Panc1 (cell line): ENCODE data around the gene ALG14. TPM values are rescaled to one million over a fixed set of nuclear protein-coding genes. Genes with fewer than 3 reads are reported as not detected.

Source experiments
- ATAC-seq: fragments of 200-7000 bp; cut with Tn5 transposase; 2 replicates; pipeline ENCODE4 v1.9.1; 2020; ENCODE audit warnings: mild to moderate bottlenecking, moderate library complexity
- BruUV-seq: library from RNA; stranded (reverse); fragments of 400-500 nt; replicated peaks from 2 replicates; lab custom pipeline; 2021; lab: Mats Ljungman, UMichigan
- CTCF ChIA-PET: fragments of 300-600 bp; sonication (Branson Sonifier 250); formaldehyde crosslinking; loops from one replicate; lab custom pipeline; 2022; ENCODE audit warnings: antibody characterized with exemption; lab: Charles Lee
- POLR2A ChIA-PET: fragments of 300-600 bp; sonication (Branson Sonifier 250); formaldehyde crosslinking; loops from one replicate; lab custom pipeline; 2022; ENCODE audit warnings: antibody characterized with exemption; lab: Charles Lee
- DNase-seq: peaks from one replicate; pipeline ENCODE4 v3.0.0-alpha.2; 2010; ENCODE audit warnings: low read depth, low spot score
- H3K27ac ChIP-seq: 2 replicates; pipeline ENCODE4 v1.5.1; 2011; ENCODE audit warnings: mild to moderate bottlenecking, low read length, inconsistent platforms
- H3K27me3 ChIP-seq: fragments of 200-500 bp; sonication (Bioruptor generic); 2 replicates; pipeline ENCODE4 v1.6.0; 2014; ENCODE audit warnings: low read length, inconsistent platforms; ENCODE audit not compliant: control insufficient read depth, insufficient read depth
- H3K36me3 ChIP-seq: fragments of 200-500 bp; sonication (Bioruptor generic); 2 replicates; pipeline ENCODE4 v1.5.1; 2014; ENCODE audit warnings: inconsistent platforms, mild to moderate bottlenecking, low read length, moderate library complexity; ENCODE audit not compliant: control insufficient read depth, insufficient read depth
- H3K4me1 ChIP-seq: 2 replicates; pipeline ENCODE4 v1.5.1; 2011; ENCODE audit warnings: inconsistent platforms, mild to moderate bottlenecking, low read length, moderate library complexity; ENCODE audit not compliant: control insufficient read depth, insufficient read depth
- H3K4me3 ChIP-seq, 2 experiments: 2 replicates each; pipeline ENCODE4 v1.5.1; 2011 to 2012; ENCODE audit warnings: low read depth in 2 of 2, low read length in 2 of 2, mild to moderate bottlenecking in 2 of 2, inconsistent platforms in 1 of 2, moderate library complexity in 1 of 2
- H3K9me3 ChIP-seq: fragments of 200-500 bp; sonication (Bioruptor generic); 2 replicates; pipeline ENCODE4 v1.5.1; 2014; ENCODE audit warnings: low read depth, mild to moderate bottlenecking, inconsistent platforms, low read length, moderate library complexity; ENCODE audit not compliant: control insufficient read depth, insufficient read depth
- POLR2AphosphoS5 ChIP-seq: IDR thresholded peaks from 2 replicates; pipeline ENCODE4 v1.6.1; 2012; ENCODE audit warnings: mild to moderate bottlenecking, low read depth, low read length, moderate library complexity
- SIN3A ChIP-seq: IDR thresholded peaks from 2 replicates; pipeline ENCODE4 v1.6.1; 2012; ENCODE audit warnings: low read depth, mild to moderate bottlenecking, low read length, moderate library complexity, borderline replicate concordance; ENCODE audit not compliant: insufficient read depth
- TCF7L2 ChIP-seq: IDR thresholded peaks from 2 replicates; pipeline ENCODE4 v1.6.1; 2011; ENCODE audit warnings: mild to moderate bottlenecking, low read depth, low read length, inconsistent platforms
- in situ Hi-C: cut with HindIII; loops from 2 replicates; pipeline ENCODE4 v1.10.0; 2016; ENCODE audit warnings: low sequenced_read_pairs, low pct_unique_long_range_greater_than_20kb
- intact Hi-C: fragments of 100-400 bp; cut with micrococcal nuclease; formaldehyde crosslinking; loops from one replicate; pipeline ENCODE4 v1.10.0; 2022; ENCODE audit not compliant: unreplicated experiment
- total RNA-seq: library from RNA; stranded (reverse); gene quantifications from one replicate; pipeline ENCODE4 v1.2.1, GENCODE V29; 2021; ENCODE audit not compliant: unreplicated experiment
- TF ChIP-seq, protein P1 (sequence below): fragments of 450-650 bp; IDR thresholded peaks from 2 replicates; pipeline ENCODE4 v1.5.1; 2017; ENCODE audit warnings: mild to moderate bottlenecking
- TF ChIP-seq, protein P2 (sequence below), 2 experiments: IDR thresholded peaks; 2 replicates each; pipeline ENCODE4 v1.6.1; 2011 to 2012; ENCODE audit warnings: low read depth in 2 of 2, control low read depth in 1 of 2, low read length in 1 of 2, mild to moderate bottlenecking in 1 of 2, moderate library complexity in 1 of 2; ENCODE audit not compliant: insufficient read depth in 1 of 2

Gene ALG14
- total RNA-seq, 1 experiment from 2014 or later, result 4.1 TPM

GRCh38 chr1:95080446-95080845, 7.7 kb upstream of the ALG14 start:
- H3K36me3 ChIP-seq, result no peaks in the 10 kb centered on the region
- ChIA-PET POLR2A (no interaction called here), CTCF (no interaction called here)
- H3K4me1 ChIP-seq, result no peaks in the 10 kb centered on the region
- H3K4me3 ChIP-seq, result no peak overlapping the region
- no peak overlapping the region for H3K27ac ChIP-seq
- intact Hi-C loops (no loop called here), in situ Hi-C loops (no loop called here)
- ATAC-seq (no peak), DNase-seq (no peak)
- BruUV-seq, result no TSS peak
- TF ChIP-seq POLR2AphosphoS5 (no peak), TCF7L2 (no peak), SIN3A (no peak)
- TF ChIP-seq, protein P1, sequence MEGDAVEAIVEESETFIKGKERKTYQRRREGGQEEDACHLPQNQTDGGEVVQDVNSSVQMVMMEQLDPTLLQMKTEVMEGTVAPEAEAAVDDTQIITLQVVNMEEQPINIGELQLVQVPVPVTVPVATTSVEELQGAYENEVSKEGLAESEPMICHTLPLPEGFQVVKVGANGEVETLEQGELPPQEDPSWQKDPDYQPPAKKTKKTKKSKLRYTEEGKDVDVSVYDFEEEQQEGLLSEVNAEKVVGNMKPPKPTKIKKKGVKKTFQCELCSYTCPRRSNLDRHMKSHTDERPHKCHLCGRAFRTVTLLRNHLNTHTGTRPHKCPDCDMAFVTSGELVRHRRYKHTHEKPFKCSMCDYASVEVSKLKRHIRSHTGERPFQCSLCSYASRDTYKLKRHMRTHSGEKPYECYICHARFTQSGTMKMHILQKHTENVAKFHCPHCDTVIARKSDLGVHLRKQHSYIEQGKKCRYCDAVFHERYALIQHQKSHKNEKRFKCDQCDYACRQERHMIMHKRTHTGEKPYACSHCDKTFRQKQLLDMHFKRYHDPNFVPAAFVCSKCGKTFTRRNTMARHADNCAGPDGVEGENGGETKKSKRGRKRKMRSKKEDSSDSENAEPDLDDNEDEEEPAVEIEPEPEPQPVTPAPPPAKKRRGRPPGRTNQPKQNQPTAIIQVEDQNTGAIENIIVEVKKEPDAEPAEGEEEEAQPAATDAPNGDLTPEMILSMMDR, result no peak
- TF ChIP-seq, protein P2, sequence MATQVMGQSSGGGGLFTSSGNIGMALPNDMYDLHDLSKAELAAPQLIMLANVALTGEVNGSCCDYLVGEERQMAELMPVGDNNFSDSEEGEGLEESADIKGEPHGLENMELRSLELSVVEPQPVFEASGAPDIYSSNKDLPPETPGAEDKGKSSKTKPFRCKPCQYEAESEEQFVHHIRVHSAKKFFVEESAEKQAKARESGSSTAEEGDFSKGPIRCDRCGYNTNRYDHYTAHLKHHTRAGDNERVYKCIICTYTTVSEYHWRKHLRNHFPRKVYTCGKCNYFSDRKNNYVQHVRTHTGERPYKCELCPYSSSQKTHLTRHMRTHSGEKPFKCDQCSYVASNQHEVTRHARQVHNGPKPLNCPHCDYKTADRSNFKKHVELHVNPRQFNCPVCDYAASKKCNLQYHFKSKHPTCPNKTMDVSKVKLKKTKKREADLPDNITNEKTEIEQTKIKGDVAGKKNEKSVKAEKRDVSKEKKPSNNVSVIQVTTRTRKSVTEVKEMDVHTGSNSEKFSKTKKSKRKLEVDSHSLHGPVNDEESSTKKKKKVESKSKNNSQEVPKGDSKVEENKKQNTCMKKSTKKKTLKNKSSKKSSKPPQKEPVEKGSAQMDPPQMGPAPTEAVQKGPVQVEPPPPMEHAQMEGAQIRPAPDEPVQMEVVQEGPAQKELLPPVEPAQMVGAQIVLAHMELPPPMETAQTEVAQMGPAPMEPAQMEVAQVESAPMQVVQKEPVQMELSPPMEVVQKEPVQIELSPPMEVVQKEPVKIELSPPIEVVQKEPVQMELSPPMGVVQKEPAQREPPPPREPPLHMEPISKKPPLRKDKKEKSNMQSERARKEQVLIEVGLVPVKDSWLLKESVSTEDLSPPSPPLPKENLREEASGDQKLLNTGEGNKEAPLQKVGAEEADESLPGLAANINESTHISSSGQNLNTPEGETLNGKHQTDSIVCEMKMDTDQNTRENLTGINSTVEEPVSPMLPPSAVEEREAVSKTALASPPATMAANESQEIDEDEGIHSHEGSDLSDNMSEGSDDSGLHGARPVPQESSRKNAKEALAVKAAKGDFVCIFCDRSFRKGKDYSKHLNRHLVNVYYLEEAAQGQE (IDR thresholded peaks at IDR 0.05; ENCODE audit: insufficient read depth in 1 of 2, low read depth in 2 of 2, low read length in 1 of 2), result no peak
- H3K9me3 ChIP-seq, result no peaks in the 10 kb centered on the region
- peaks cover 2% of the 10 kb centered on the region; the same call in 1 of the 2 replicates for H3K27me3 ChIP-seq

DNA sequence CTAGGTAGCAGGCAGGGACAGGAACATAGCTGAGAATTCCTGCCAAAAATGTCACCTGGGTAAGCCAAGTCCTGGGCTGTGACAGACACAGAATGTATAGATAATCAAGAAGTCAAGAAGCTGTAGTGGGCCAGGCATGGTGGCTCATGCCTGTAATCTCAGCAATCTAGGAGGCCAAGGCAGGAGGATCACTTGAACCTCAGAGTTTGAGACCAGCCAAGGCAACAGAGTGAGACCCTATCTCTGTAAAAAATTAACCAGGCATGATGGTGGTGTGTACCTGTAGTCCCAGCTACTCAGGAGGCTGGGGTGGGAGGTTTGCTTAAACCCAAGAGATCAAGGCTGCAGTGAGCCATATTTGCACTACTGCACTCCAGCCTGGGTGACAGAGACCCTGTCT, 3.3 kb upstream of the ALG14 start:
- ChIA-PET POLR2A (no interaction called here), CTCF (no interaction called here)
- no peak overlapping the region for H3K27ac ChIP-seq
- no peak for ATAC-seq
- DNase-seq, result no peak
- no peaks in the 10 kb centered on the region for H3K9me3 ChIP-seq
- intact Hi-C loops, result no loop called here
- in situ Hi-C loops, result no loop called here
- BruUV-seq, result no TSS peak
- H3K4me3 ChIP-seq, result no peak overlapping the region
- no peaks in the 10 kb centered on the region for H3K36me3 ChIP-seq
- no peaks in the 10 kb centered on the region for H3K4me1 ChIP-seq
- peaks cover 2% of the 10 kb centered on the region; the same call in 1 of the 2 replicates for H3K27me3 ChIP-seq
- TF ChIP-seq, protein P2 (IDR thresholded peaks at IDR 0.05; ENCODE audit: insufficient read depth in 1 of 2, low read depth in 2 of 2, low read length in 1 of 2), result no peak
- TF ChIP-seq TCF7L2, result no peak
- TF ChIP-seq SIN3A, result no peak
- TF ChIP-seq, protein P1, result no peak
- TF ChIP-seq POLR2AphosphoS5, result no peak
